OCI-LY7 (cell line): ENCODE data around the gene ACOT11. TPM values are rescaled to one million over a fixed set of nuclear protein-coding genes. Genes with fewer than 3 reads are reported as not detected.

Experiments
- BruUV-seq: library from RNA; stranded (reverse); fragments of 400-500 nt; replicated peaks from 2 replicates; lab custom pipeline; 2021; lab: Mats Ljungman, UMichigan
- CTCF ChIA-PET: fragments of 300-600 bp; sonication (Branson Sonifier 250); formaldehyde crosslinking; loops from one replicate; lab custom pipeline; 2022; ENCODE audit warnings: antibody characterized with exemption; ENCODE audit not compliant: unreplicated experiment; lab: Charles Lee
- POLR2A ChIA-PET: fragments of 300-600 bp; sonication (Branson Sonifier 250); formaldehyde crosslinking; loops from one replicate; lab custom pipeline; 2022; ENCODE audit warnings: antibody characterized with exemption; lab: Charles Lee
- DNase-seq: peaks from one replicate; pipeline ENCODE4 v3.0.0-alpha.2; 2015; ENCODE audit warnings: low spot score
- H2AFZ ChIP-seq: fragments of 200-600 bp; sonication (generic), shearing (Covaris generic); 2 replicates; pipeline ENCODE4 v1.6.1; 2014; ENCODE audit warnings: mild to moderate bottlenecking, antibody characterized with exemption, low read length, moderate library complexity
- H3K27ac ChIP-seq: fragments of 200-600 bp; sonication (generic); 2 replicates; pipeline ENCODE4 v1.5.1; 2014; ENCODE audit warnings: mixed run types, low read depth, mild to moderate bottlenecking, moderate library complexity, low read length, inconsistent platforms; ENCODE audit not compliant: poor library complexity, severe bottlenecking
- H3K36me3 ChIP-seq: fragments of 200-600 bp; sonication (generic); 2 replicates; pipeline ENCODE4 v1.6.1; 2014; ENCODE audit warnings: mild to moderate bottlenecking, antibody characterized with exemption, low read length, moderate library complexity, mixed read lengths; ENCODE audit not compliant: insufficient read depth
- H3K4me1 ChIP-seq: fragments of 200-600 bp; sonication (generic); 2 replicates; pipeline ENCODE4 v1.5.1; 2014; ENCODE audit warnings: mild to moderate bottlenecking, low read length; ENCODE audit not compliant: insufficient read depth, poor library complexity, severe bottlenecking
- H3K4me2 ChIP-seq: fragments of 200-600 bp; sonication (generic); 2 replicates; pipeline ENCODE4 v1.6.1; 2014; ENCODE audit warnings: mild to moderate bottlenecking, low read length
- H3K4me3 ChIP-seq: fragments of 200-600 bp; sonication (generic); 2 replicates; pipeline ENCODE4 v1.5.1; 2014; ENCODE audit warnings: mild to moderate bottlenecking, low read depth, low read length; ENCODE audit not compliant: poor library complexity, severe bottlenecking
- H3K79me2 ChIP-seq: fragments of 200-600 bp; sonication (generic); 2 replicates; pipeline ENCODE4 v1.6.1; 2016; ENCODE audit warnings: low read depth, mild to moderate bottlenecking, low read length, moderate library complexity, mixed read lengths; ENCODE audit not compliant: insufficient read depth
- H3K9me2 ChIP-seq: fragments of 200-600 bp; sonication (generic); 2 replicates; pipeline ENCODE4 v1.6.1; 2016; ENCODE audit warnings: mild to moderate bottlenecking, low read length, mixed read lengths; ENCODE audit not compliant: insufficient read depth
- H3K9me3 ChIP-seq: fragments of 200-600 bp; sonication (generic); 2 replicates; pipeline ENCODE4 v1.6.1; 2014; ENCODE audit warnings: mild to moderate bottlenecking, mixed run types, low read length, mixed read lengths
- H4K20me1 ChIP-seq: fragments of 200-600 bp; sonication (generic); 2 replicates; pipeline ENCODE4 v1.6.1; 2014; ENCODE audit warnings: mild to moderate bottlenecking, antibody characterized with exemption, low read length, moderate library complexity, mixed read lengths; ENCODE audit not compliant: insufficient read depth
- CTCF ChIP-seq: fragments of 200-600 bp; sonication (generic); conservative IDR thresholded peaks from 2 replicates; pipeline ENCODE4 v1.5.1; 2014; ENCODE audit warnings: mild to moderate bottlenecking, antibody characterized with exemption, low read length, moderate library complexity, mixed read lengths
- EZH2phosphoT487 ChIP-seq: fragments of 200-600 bp; sonication (generic); IDR thresholded peaks from 2 replicates; pipeline ENCODE4 v1.6.1; 2018; ENCODE audit warnings: low read depth, borderline replicate concordance, mild to moderate bottlenecking, mixed run types, antibody characterized with exemption, low read length, moderate library complexity, mixed read lengths
- intact Hi-C: fragments of 100-400 bp; cut with micrococcal nuclease; formaldehyde crosslinking; loops from one replicate; pipeline ENCODE4 v1.10.0; 2022; ENCODE audit not compliant: unreplicated experiment
- total RNA-seq, 2 experiments: library from RNA; depleted of rRNA in 1 of 2; stranded (reverse); fragments of >200 nt in 1 of 2; shearing (Covaris generic) in 1 of 2; gene quantifications; 2 replicates each; pipeline ENCODE4 v1.2.3, GENCODE V29; 2014 to 2022

ACOT11 gene
- total RNA-seq, 2 experiments from 2014 or later, result not detected

DNA sequence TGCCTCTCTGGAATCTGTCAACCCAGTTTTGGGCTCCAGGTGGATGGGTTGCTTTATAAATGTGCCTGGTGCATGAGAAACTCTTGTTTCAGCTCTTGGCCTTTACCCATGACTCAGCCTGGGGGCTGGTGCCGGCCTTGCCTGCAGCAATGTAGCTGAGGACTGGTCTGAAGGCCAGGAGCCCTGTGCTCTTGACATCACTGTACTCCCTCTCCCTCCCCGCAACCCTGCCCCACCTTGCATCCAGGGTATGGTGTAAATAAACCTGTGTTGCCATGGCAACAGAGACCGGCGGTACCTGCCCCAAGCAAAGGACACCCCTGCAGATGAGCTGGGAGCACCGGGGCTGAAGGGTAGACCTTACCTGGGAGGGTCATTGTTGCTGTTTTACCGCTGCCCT, 62.0 kb downstream of the ACOT11 start:
- no peak for TF ChIP-seq EZH2phosphoT487
- TF ChIP-seq CTCF, result no peak
- ChIA-PET POLR2A (no interaction called here), CTCF (no interaction called here)
- no peak overlapping the region for H2AFZ ChIP-seq
- BruUV-seq, result no TSS peak
- no peaks in the 10 kb centered on the region for H3K79me2 ChIP-seq
- no peak overlapping the region for H3K4me2 ChIP-seq
- H3K9me3 ChIP-seq, result no peaks in the 10 kb centered on the region
- H3K4me3 ChIP-seq, result no peak overlapping the region
- H3K27ac ChIP-seq, result no peak overlapping the region
- peaks cover under 1% of the 10 kb centered on the region for H3K4me1 ChIP-seq
- no peak for DNase-seq
- H4K20me1 ChIP-seq, result no peaks in the 10 kb centered on the region
- intact Hi-C loops, result no loop called here
- H3K36me3 ChIP-seq, result no peaks in the 10 kb centered on the region
- H3K9me2 ChIP-seq, result no peaks in the 10 kb centered on the region

DNA sequence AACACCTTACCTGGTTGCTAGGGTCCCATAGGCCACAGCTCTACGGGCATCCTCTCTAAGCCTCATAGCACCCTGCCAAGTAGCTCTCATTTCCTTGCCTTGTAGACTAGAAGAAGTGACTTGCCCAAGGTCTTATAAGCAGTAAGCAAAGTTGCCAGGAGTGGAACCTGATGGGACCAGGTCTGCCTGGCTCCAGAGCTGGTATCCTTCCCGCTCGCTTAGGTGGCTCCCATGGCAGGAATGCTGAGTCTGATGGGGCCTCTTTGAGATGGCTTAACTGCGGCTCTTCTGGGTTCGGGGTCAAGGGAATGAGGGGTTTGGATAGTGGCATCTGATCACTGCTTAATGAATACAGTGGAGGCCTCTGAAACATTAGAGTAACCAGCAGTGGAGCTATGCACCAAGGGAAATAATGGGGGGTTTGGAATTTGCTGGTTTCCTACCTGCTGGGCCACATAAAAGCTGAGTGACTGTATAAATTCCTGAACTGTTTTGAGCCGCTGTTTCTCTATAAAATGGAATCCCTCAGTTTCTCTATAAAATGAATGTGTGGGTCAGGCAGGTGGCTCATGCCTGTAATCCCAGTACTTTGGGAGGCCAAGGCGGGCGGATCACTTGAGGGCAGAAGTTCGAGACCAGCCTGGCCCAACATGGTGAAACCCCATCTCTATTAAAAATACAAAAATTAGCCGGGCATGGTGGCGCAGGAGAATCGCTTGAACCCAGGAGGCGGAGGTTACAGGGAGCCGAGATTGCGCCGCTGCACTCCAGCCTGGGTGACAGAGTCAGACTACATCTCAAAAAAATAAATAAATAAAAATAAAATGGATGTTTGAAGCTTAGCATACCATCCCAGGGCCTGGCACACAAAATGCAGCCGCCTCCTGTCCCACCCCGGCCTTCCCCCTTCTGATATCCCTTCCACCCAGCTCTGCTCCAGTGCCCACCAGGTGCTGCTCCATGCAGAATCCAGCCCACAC, 62.9 kb downstream of the ACOT11 start:
- ChIA-PET POLR2A (no interaction called here), CTCF (no interaction called here)
- H4K20me1 ChIP-seq, result no peaks in the 10 kb centered on the region
- TF ChIP-seq CTCF (no peak), EZH2phosphoT487 (no peak)
- H3K9me3 ChIP-seq, result no peaks in the 10 kb centered on the region
- H3K4me2 ChIP-seq, result no peak overlapping the region
- H3K4me3 ChIP-seq, result no peak overlapping the region
- no TSS peak for BruUV-seq
- H3K36me3 ChIP-seq, result no peaks in the 10 kb centered on the region
- H2AFZ ChIP-seq, result no peak overlapping the region
- no peak overlapping the region for H3K27ac ChIP-seq
- no peaks in the 10 kb centered on the region for H3K9me2 ChIP-seq
- H3K79me2 ChIP-seq, result no peaks in the 10 kb centered on the region
- H3K4me1 ChIP-seq, result no peaks in the 10 kb centered on the region
- intact Hi-C loops, result no loop called here
- DNase-seq, result no peak

DNA sequence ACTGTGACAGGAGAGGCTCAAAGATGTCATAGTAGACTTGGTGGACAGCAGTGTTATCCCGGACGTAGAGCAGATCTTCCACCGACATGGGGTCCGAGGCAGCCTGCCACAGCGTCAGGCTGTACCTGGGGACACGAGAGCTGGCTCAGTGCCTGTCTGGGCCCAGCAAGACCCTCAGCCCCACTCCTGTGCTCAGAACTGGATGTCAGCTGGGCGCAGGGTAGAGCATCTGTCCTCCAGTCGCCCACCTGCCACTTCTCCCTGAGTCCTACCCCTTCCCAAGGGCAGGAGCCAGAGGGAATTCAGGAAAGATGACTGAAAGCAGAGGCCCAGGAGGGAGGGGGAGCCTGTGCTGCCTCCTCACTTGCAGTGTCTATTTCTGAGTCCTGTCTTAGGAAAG, 63.6 kb downstream of the ACOT11 start:
- POLR2A ChIA-PET, result interaction anchor here (0.6 kb wide), 1 partner anchor 237 kb away, joined by 5 read pairs; no protein-coding TSS in a partner anchor
- H3K4me1 ChIP-seq, result no peaks in the 10 kb centered on the region
- H3K9me2 ChIP-seq, result no peaks in the 10 kb centered on the region
- H3K36me3 ChIP-seq, result no peaks in the 10 kb centered on the region
- H2AFZ ChIP-seq, result no peak overlapping the region
- DNase-seq, result no peak
- intact Hi-C loops, result no loop called here
- H3K27ac ChIP-seq, result no peak overlapping the region
- BruUV-seq, result no TSS peak
- CTCF ChIA-PET, result no interaction called here
- no peaks in the 10 kb centered on the region for H3K9me3 ChIP-seq
- H3K4me3 ChIP-seq, result no peak overlapping the region
- no peak overlapping the region for H3K4me2 ChIP-seq
- H3K79me2 ChIP-seq, result no peaks in the 10 kb centered on the region
- no peaks in the 10 kb centered on the region for H4K20me1 ChIP-seq
- no peak for TF ChIP-seq CTCF
- no peak for TF ChIP-seq EZH2phosphoT487
